ENCODE results near the gene CCDC154. TPM values are rescaled to one million over a fixed set of nuclear protein-coding genes. Genes with fewer than 3 reads are reported as not detected.

The CCDC154 gene
- total and polyA plus RNA-seq, 2 donors (not counting 1 experiment from before 2014, with no cell fraction given) = 12.4 to 22.9 TPM

- no peaks in the 10 kb centered on the region for H3K9me3 ChIP-seq (ENCODE audit: control extremely low read depth in 1 of 3, control insufficient read depth in 2 of 3, insufficient read depth in 1 of 3, low read length in 2 of 3)
- no peak overlapping the region for H3K4me3 Mint-ChIP-seq
- no peaks in the 10 kb centered on the region for H3K9me3 Mint-ChIP-seq (ENCODE audit: insufficient read depth)
- 98% methylated on average over 19 of the region's 20 CpGs for WGBS (ENCODE audit: insufficient coverage)
- no peak overlapping the region for H2AFZ ChIP-seq (ENCODE audit: insufficient read depth, low read depth, low read length, poor library complexity, severe bottlenecking)
- ChIA-PET POLR2A (no interaction called here), CTCF (no interaction called here)
- H3K9ac ChIP-seq (ENCODE audit: low read length) = no peak overlapping the region
- DNase-seq = no peak
- peaks cover 6 to 7% of the 10 kb centered on the region in 2 donors for H3K4me1 ChIP-seq (ENCODE audit: control insufficient read depth in 2 of 2, insufficient read depth in 2 of 2, low read length in 2 of 2)
- H3K27me3 Mint-ChIP-seq = no peaks in the 10 kb centered on the region
- no peak overlapping the region for H3K4me3 ChIP-seq (ENCODE audit: control extremely low read depth in 1 of 5, extremely low read depth in 1 of 5, insufficient read depth in 1 of 5, low read depth in 2 of 5, low read length in 4 of 5)
- peaks cover 2% of the 10 kb centered on the region for H3K4me1 Mint-ChIP-seq
- H3K36me3 ChIP-seq (replicated peaks in 1 of 2; ENCODE audit: control extremely low read depth in 1 of 2, control insufficient read depth in 1 of 2, extremely low read depth in 1 of 2, insufficient read depth in 2 of 2, low read length in 1 of 2) = peaks cover 0 to 84% of the 10 kb centered on the region in 2 experiments
- H3K27ac Mint-ChIP-seq = no peak overlapping the region
- H4K20me1 ChIP-seq (ENCODE audit: control insufficient read depth, insufficient read depth, low read length, poor library complexity, severe bottlenecking) = peaks cover 5% of the 10 kb centered on the region
- H3K27me3 ChIP-seq (replicated peaks in 1 of 4; ENCODE audit: control extremely low read depth in 1 of 4, control insufficient read depth in 3 of 4, insufficient read depth in 4 of 4, low read length in 3 of 4) = no peaks in the 10 kb centered on the region
- intact Hi-C loops (cut with micrococcal nuclease) = no loop called here
- no peak overlapping the region for H3K27ac ChIP-seq (ENCODE audit: low read length in 2 of 2)
- no peak overlapping the region for H3K4me2 ChIP-seq (replicated peaks; ENCODE audit: low read depth, low read length, poor library complexity, severe bottlenecking)
- TF ChIP-seq EZH2 (IDR thresholded peaks at IDR 0.05; ENCODE audit: borderline replicate concordance, insufficient read depth, low read depth, low read length, poor library complexity, severe bottlenecking) (no peak), CTCF (IDR thresholded peaks at IDR 0.05) (no peak)
- H3K79me2 ChIP-seq (ENCODE audit: control insufficient read depth, insufficient read depth, low read length) = peaks cover 46% of the 10 kb centered on the region
- no peak for ATAC-seq (ENCODE audit: low read depth)
Measured at GRCh38 chr16:1452530-1452929, 8.2 kb upstream of the CCDC154 start.

GRCh38 chr16:1451702-1452392, 7.5 kb upstream of the CCDC154 start:
- Histone ChIP-seq H3K9me3 (ENCODE audit: control extremely low read depth in 1 of 3, control insufficient read depth in 2 of 3, insufficient read depth in 1 of 3, low read length in 2 of 3) (no peaks in the 10 kb centered on the region), H3K27me3 (replicated peaks in 1 of 4; ENCODE audit: control extremely low read depth in 1 of 4, control insufficient read depth in 3 of 4, insufficient read depth in 4 of 4, low read length in 3 of 4) (no peaks in the 10 kb centered on the region), H3K4me2 (replicated peaks; ENCODE audit: low read depth, low read length, poor library complexity, severe bottlenecking) (no peak overlapping the region), H3K36me3 (replicated peaks in 1 of 2; ENCODE audit: control extremely low read depth in 1 of 2, control insufficient read depth in 1 of 2, extremely low read depth in 1 of 2, insufficient read depth in 2 of 2, low read length in 1 of 2) (peaks cover 0 to 83% of the 10 kb centered on the region in 2 experiments), H3K27ac (ENCODE audit: low read length in 2 of 2) (no peak overlapping the region), H3K9ac (ENCODE audit: low read length) (no peak overlapping the region), H3K4me1 (ENCODE audit: control insufficient read depth in 2 of 2, insufficient read depth in 2 of 2, low read length in 2 of 2) (peaks cover 0 to 1% of the 10 kb centered on the region in 2 donors), H3K4me3 (ENCODE audit: control extremely low read depth in 1 of 5, extremely low read depth in 1 of 5, insufficient read depth in 1 of 5, low read depth in 2 of 5, low read length in 4 of 5) (no peak overlapping the region), H4K20me1 (ENCODE audit: control insufficient read depth, insufficient read depth, low read length, poor library complexity, severe bottlenecking) (peaks cover 5% of the 10 kb centered on the region), H3K79me2 (ENCODE audit: control insufficient read depth, insufficient read depth, low read length) (peaks cover 41% of the 10 kb centered on the region), H2AFZ (ENCODE audit: insufficient read depth, low read depth, low read length, poor library complexity, severe bottlenecking) (no peak overlapping the region)
- DNase-seq = no peak
- POLR2A ChIA-PET = no interaction called here
- CTCF ChIA-PET = no interaction called here
- ATAC-seq (ENCODE audit: low read depth) = no peak
- H3K4me3 Mint-ChIP-seq = no peak overlapping the region
- 97% methylated on average over 34 of the region's 34 CpGs for WGBS (ENCODE audit: insufficient coverage)
- H3K9me3 Mint-ChIP-seq (ENCODE audit: insufficient read depth) = no peaks in the 10 kb centered on the region
- no peak for TF ChIP-seq CTCF (IDR thresholded peaks at IDR 0.05)
- H3K27ac Mint-ChIP-seq = peak overlapping the region; percentile 46
- intact Hi-C loops (cut with micrococcal nuclease) = no loop called here
- no peaks in the 10 kb centered on the region for H3K4me1 Mint-ChIP-seq
- no peaks in the 10 kb centered on the region for H3K27me3 Mint-ChIP-seq
